Aorta (tissue), 5 donors: ENCODE measurements around the gene PRAMEF9. TPM values are rescaled to one million over a fixed set of nuclear protein-coding genes. Genes with fewer than 3 reads are reported as not detected.
A peak's percentile ranks its signal among the peaks of the same experiment; 100 is the strongest.
"Not testable (repeated sequence)": the region's sequence is repeated elsewhere in the genome, so short reads cannot be mapped to it uniquely, and the experiment has no call there.

ENCODE experiments used
- ATAC-seq: fragments of 200-7000 bp; cut with Tn5 transposase; one replicate; pipeline ENCODE4 v1.9.1; 2022; ENCODE audit warnings: moderate library complexity; ENCODE audit not compliant: low FRiP score
- DNase-seq, 2 donors: peaks; one replicate each; pipeline ENCODE4 v3.0.0-alpha.2; 2020
- H3K27ac ChIP-seq, 2 donors: one replicate each; pipeline ENCODE4 v1.5.1; 2013; ENCODE audit warnings: low read length in 2 of 2, mild to moderate bottlenecking in 2 of 2, moderate library complexity in 2 of 2, control low read depth in 1 of 2, inconsistent platforms in 1 of 2, low read depth in 1 of 2
- H3K27me3 ChIP-seq, 2 donors: one replicate each; pipeline ENCODE4 v1.6.1; 2013; ENCODE audit warnings: control low read depth in 1 of 2, low read length in 1 of 2, mild to moderate bottlenecking in 1 of 2, moderate library complexity in 1 of 2; ENCODE audit not compliant: insufficient read depth in 2 of 2, control insufficient read depth in 1 of 2
- H3K36me3 ChIP-seq, 2 donors: one replicate each; pipeline ENCODE4 v1.6.1; 2013; ENCODE audit warnings: control low read depth in 1 of 2, low read length in 1 of 2, mild to moderate bottlenecking in 1 of 2; ENCODE audit not compliant: insufficient read depth in 2 of 2, control insufficient read depth in 1 of 2
- H3K4me1 ChIP-seq, 2 donors: one replicate each; pipeline ENCODE4 v1.6.1; 2013; ENCODE audit warnings: low read length in 2 of 2, control low read depth in 1 of 2, mild to moderate bottlenecking in 1 of 2, moderate library complexity in 1 of 2; ENCODE audit not compliant: insufficient read depth in 2 of 2, control insufficient read depth in 1 of 2
- H3K4me3 ChIP-seq, 2 donors: one replicate each; pipeline ENCODE4 v1.5.1; 2013; ENCODE audit warnings: low read length in 2 of 2, control low read depth in 1 of 2, mild to moderate bottlenecking in 1 of 2
- H3K9me3 ChIP-seq: one replicate; pipeline ENCODE4 v1.6.1; 2013; ENCODE audit warnings: mild to moderate bottlenecking, low read length; ENCODE audit not compliant: control insufficient read depth
- WGBS, 2 donors: extraction: QIAGEN DNeasy Blood & Tissue Kit; methylation state at CpG; one replicate each; pipeline ENCODE4 v1.1.7; 2013; 5-methylcytosine and 5-hydroxymethylcytosine counted together
- intact Hi-C, 2 donors: fragments of 100-400 bp; cut with DNase I; formaldehyde crosslinking; loops; one replicate each; pipeline versions ENCODE4 v1.14.2 to v1.15.0; 2022
- polyA plus RNA-seq, 2 donors: library from polyadenylated mRNA; stranded (reverse); fragments of 200-250 nt; gene quantifications; one replicate each; pipeline ENCODE4 v1.2.3, GENCODE V29; 2013
- total RNA-seq, 2 donors: library from RNA; stranded (reverse); fragmentation: NEBNext Ultra II Directional; extraction: Animal tissue kit (Norgen Biotek cat#: 25700); gene quantifications; one replicate each; pipeline ENCODE4 v1.2.1, GENCODE V29; 2021
- donor health status: healthy with polysubstance abuse.
- donor health status: Bipolar disorder and iron deficiency.
- donor health status: DM: no; HTN: no; CAD: no.
- donor health status: DM: no; HTN: no; CAD: no.
- donor health status: DM: yes; HTN: yes; CAD: no.

Gene PRAMEF9
- total and polyA plus RNA-seq, 4 donors = not detected

DNA sequence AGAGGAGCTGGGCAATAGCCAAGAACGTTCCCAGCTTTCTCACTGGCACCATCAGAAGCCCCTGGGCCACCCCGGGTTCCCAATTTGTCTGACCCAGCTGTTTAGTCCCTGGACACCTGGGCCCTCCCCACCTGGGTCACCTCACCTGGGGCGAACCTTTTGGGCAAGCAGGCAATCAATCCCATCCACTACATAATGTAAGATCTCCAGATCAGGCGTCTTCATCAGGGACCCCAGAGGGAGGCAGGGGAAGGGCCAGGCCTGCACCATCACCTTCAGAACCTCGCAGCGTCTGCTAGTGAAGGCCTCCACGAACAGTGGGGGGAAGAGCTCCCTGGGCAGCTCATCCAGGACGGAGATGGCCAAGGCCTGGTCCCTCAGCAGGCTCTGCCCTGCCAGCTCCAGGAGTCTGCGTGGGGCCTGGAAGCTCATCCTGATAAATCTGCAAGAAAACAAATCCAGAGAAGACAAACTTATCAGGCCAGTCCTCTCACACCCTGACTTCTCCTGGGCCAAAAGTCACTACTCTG, 54.1 kb downstream of the PRAMEF9 start, which contains the start of gene PRAMEF18:
Gene PRAMEF18 (minus strand): TSS at position 480 of the 530 bp plus-strand sequence. CDS start 48 bp downstream, at position 432.
- H3K4me1 ChIP-seq, H3K27me3 ChIP-seq, H3K36me3 ChIP-seq, DNase-seq, intact Hi-C loops, H3K27ac ChIP-seq, H3K4me3 ChIP-seq, H3K9me3 ChIP-seq: not testable (repeated sequence)
- WGBS, 2 donors = 70 to 73% methylated on average over 9 of the region's 9 CpGs
- ATAC-seq = peak; percentile 36

DNA sequence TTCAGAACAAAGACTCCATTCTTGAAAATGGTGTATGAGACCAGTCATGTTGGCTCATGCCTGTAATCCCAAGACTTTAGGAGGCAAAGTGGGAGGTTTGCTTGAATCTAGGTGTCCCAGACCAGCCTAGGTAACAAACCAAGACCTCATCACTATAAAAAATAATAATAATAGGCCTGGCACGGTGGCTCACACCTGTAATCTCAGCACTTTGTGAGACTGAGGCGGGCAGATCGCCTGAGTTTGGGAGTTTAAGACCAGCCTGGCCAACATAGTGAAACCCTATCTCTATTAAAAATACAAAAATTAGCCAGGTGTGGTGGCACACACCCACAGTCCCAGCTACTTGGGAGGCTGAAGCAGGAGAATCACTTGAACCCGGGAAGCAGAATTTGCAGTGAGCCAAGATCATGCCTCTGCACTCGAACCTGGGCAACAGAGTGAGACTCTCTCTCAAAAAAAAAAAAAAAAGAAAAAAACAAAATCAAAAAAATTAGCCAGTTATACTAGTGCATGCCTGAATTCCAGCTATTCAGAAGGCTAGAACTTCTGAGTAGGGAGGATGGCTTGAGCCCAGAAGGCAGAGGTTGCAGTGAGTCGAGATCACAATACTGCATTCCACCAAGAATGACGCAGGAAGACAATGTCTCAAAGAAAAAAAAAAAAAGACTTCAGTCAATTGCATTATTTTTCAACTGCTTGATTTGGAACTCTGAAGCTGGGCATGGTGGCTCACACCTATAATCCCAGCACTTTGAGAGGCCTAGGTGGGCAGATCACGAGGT, 55.8 kb downstream of the PRAMEF9 start:
- H3K27me3 ChIP-seq, H3K4me3 ChIP-seq, intact Hi-C loops, H3K27ac ChIP-seq, H3K4me1 ChIP-seq, DNase-seq, H3K9me3 ChIP-seq, H3K36me3 ChIP-seq, ATAC-seq: not testable (repeated sequence)
- whole genome bisulfite sequencing, 2 donors = 82 to 83% methylated on average over 8 of the region's 8 CpGs

DNA sequence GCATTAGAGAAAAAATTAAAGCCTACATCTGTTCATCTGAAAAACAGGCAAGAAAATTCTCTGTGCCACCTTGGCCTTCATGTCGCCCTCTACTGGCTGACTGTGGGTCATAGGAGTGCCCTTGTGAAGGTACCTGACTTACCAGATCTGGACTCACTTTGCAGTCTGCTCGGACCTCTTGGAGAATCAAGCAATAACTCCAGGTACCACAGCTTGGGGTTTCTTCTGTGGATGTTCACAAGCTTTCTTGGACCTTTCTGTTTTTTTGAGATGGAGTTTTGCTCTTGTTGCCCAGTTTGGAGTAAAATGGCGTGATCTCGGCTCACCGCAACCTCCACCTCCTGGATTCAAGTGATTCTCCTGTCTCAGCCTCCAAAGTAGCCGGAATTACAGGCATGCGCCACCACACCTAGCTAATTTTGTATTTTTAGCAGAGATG, 56.7 kb downstream of the PRAMEF9 start:
- peak in 1 of 2 donors; percentile 35 for DNase-seq
- WGBS, 2 donors = 71 to 73% methylated on average over 7 of the region's 7 CpGs
- peaks cover 1% of the 10 kb centered on the region for H3K9me3 ChIP-seq

More for the DNA sequence above, 56.7 kb downstream of the PRAMEF9 start:
- no peak overlapping the region for H3K27ac ChIP-seq
- H3K4me1 ChIP-seq = no peaks in the 10 kb centered on the region
- no peaks in the 10 kb centered on the region for H3K36me3 ChIP-seq
- no peak for ATAC-seq
- intact Hi-C loops = no loop called here
- peaks cover 0 to 2% of the 10 kb centered on the region in 2 donors for H3K27me3 ChIP-seq
- H3K4me3 ChIP-seq = no peak overlapping the region

Other genes with a start within 250 kb of the PRAMEF9 start
- gene PRAMEF6, start 224.3 kb upstream of the PRAMEF9 start, total RNA-seq = not detected
- gene PRAMEF6, start 224.3 kb upstream of the PRAMEF9 start, polyA plus RNA-seq = not detected
- not detected for gene PRAMEF27, start 115.3 kb upstream of the PRAMEF9 start, total RNA-seq
- gene PRAMEF27, start 115.3 kb upstream of the PRAMEF9 start, polyA plus RNA-seq = not detected
- not detected for gene HNRNPCL3, start 111.1 kb upstream of the PRAMEF9 start, total RNA-seq
- not detected for gene HNRNPCL3, start 111.1 kb upstream of the PRAMEF9 start, polyA plus RNA-seq
- gene PRAMEF25, start 101.1 kb upstream of the PRAMEF9 start, total RNA-seq = not detected
- not detected for gene PRAMEF25, start 101.1 kb upstream of the PRAMEF9 start, polyA plus RNA-seq
- gene HNRNPCL2, start 55.0 kb upstream of the PRAMEF9 start, total RNA-seq = not detected
- gene HNRNPCL2, start 55.0 kb upstream of the PRAMEF9 start, polyA plus RNA-seq = not detected
- gene PRAMEF26, start 15.8 kb upstream of the PRAMEF9 start, total RNA-seq = not detected
- not detected for gene PRAMEF26, start 15.8 kb upstream of the PRAMEF9 start, polyA plus RNA-seq
- gene HNRNPCL4, start 6.2 kb upstream of the PRAMEF9 start, total RNA-seq = not detected
- not detected for gene HNRNPCL4, start 6.2 kb upstream of the PRAMEF9 start, polyA plus RNA-seq
- not detected for gene PRAMEF13, start 29.6 kb downstream of the PRAMEF9 start, total RNA-seq
- not detected for gene PRAMEF13, start 29.6 kb downstream of the PRAMEF9 start, polyA plus RNA-seq
- not detected for gene PRAMEF18, start 54.3 kb downstream of the PRAMEF9 start, total RNA-seq
- not detected for gene PRAMEF18, start 54.3 kb downstream of the PRAMEF9 start, polyA plus RNA-seq
- gene PRAMEF5, start 82.3 kb downstream of the PRAMEF9 start, total RNA-seq = not detected
- not detected for gene PRAMEF5, start 82.3 kb downstream of the PRAMEF9 start, polyA plus RNA-seq
- not detected for gene PRAMEF8, start 113.3 kb downstream of the PRAMEF9 start, total RNA-seq
- not detected for gene PRAMEF8, start 113.3 kb downstream of the PRAMEF9 start, polyA plus RNA-seq
- gene PRAMEF33, start 131.7 kb downstream of the PRAMEF9 start, total RNA-seq = not detected
- not detected for gene PRAMEF33, start 131.7 kb downstream of the PRAMEF9 start, polyA plus RNA-seq
- gene PRAMEF15, start 143.7 kb downstream of the PRAMEF9 start, total RNA-seq = not detected
- gene PRAMEF15, start 143.7 kb downstream of the PRAMEF9 start, polyA plus RNA-seq = not detected
- gene PRAMEF14, start 175.3 kb downstream of the PRAMEF9 start, total RNA-seq = not detected
- gene PRAMEF14, start 175.3 kb downstream of the PRAMEF9 start, polyA plus RNA-seq = not detected
- not detected for gene PRAMEF19, start 200.1 kb downstream of the PRAMEF9 start, total RNA-seq
- gene PRAMEF19, start 200.1 kb downstream of the PRAMEF9 start, polyA plus RNA-seq = not detected
- not detected for gene PRAMEF17, start 217.8 kb downstream of the PRAMEF9 start, total RNA-seq
- gene PRAMEF17, start 217.8 kb downstream of the PRAMEF9 start, polyA plus RNA-seq = not detected
- not detected for gene PRAMEF20, start 238.6 kb downstream of the PRAMEF9 start, total RNA-seq
- gene PRAMEF20, start 238.6 kb downstream of the PRAMEF9 start, polyA plus RNA-seq = not detected